Cardiac muscle cell (in vitro differentiated cells and primary cell): ENCODE results near the gene NHSL2. TPM values are rescaled to one million over a fixed set of nuclear protein-coding genes. Genes with fewer than 3 reads are reported as not detected.
"Not testable (repeated sequence)": the region's sequence is repeated elsewhere in the genome, so short reads cannot be mapped to it uniquely, and the experiment has no call there.

Experiments
- DNase-seq, 2 donors: peaks; one replicate each; pipeline versions ENCODE4 v3.0.0 to v3.0.0-alpha.2; 2010 to 2017; ENCODE audit warnings: low read depth in 1 of 2, low spot score in 1 of 2
- H3K27ac ChIP-seq: fragments of 200-600 bp; sonication (generic); 2 replicates; pipeline ENCODE4 v1.5.1; 2016
- H3K27me3 ChIP-seq: fragments of 200-600 bp; sonication (generic); 2 replicates; pipeline ENCODE4 v1.6.0; 2016; ENCODE audit warnings: control low read depth
- H3K36me3 ChIP-seq: fragments of 200-600 bp; sonication (generic); 2 replicates; pipeline ENCODE4 v1.5.1; 2016; ENCODE audit warnings: control low read depth
- H3K4me1 ChIP-seq: fragments of 200-600 bp; sonication (generic); 2 replicates; pipeline ENCODE4 v1.8.1; 2017; ENCODE audit warnings: low read depth, mild to moderate bottlenecking, mixed run types
- H3K4me3 ChIP-seq: fragments of 200-600 bp; sonication (generic); 2 replicates; pipeline ENCODE4 v1.5.1; 2016; ENCODE audit warnings: mild to moderate bottlenecking
- H3K9me3 ChIP-seq: fragments of 200-600 bp; sonication (generic); 2 replicates; pipeline ENCODE4 v1.5.1; 2017; ENCODE audit warnings: low read depth, mild to moderate bottlenecking, control low read depth
- CTCF ChIP-seq: IDR thresholded peaks from 2 replicates; pipeline ENCODE4 v1.5.1; 2012; ENCODE audit warnings: low read depth, mild to moderate bottlenecking, low read length
- polyA plus RNA-seq: library from polyadenylated mRNA; unstranded; fragments of >200 nt; fragmentation: Nextera tagmentation; extraction: Ambion mirVana; gene quantifications from 2 replicates; pipeline ENCODE4 v1.2.1, GENCODE V29; 2016
- total RNA-seq: library from RNA; depleted of rRNA; stranded (reverse); fragments of >200 nt; gene quantifications from 2 replicates; pipeline ENCODE4 v1.2.3, GENCODE V29; 2016

The NHSL2 gene
- total RNA-seq, result 5.9 and 6.6 TPM in 2 replicates
- 5.6 and 7.9 TPM in 2 replicates for polyA plus RNA-seq

GRCh38 chrX:71910643-71910985 is at the start of gene NHSL2:
TSS of gene NHSL2 (plus strand) at chrX:71910845.
- Histone ChIP-seq H3K4me3 (peak within 1 kb of the TSS; percentile 69), H3K9me3 (no peaks in the 10 kb centered on the region), H3K27ac (peak within 1 kb of the TSS; percentile 72), H3K27me3 (no peaks in the 10 kb centered on the region), H3K36me3 (no peaks in the 10 kb centered on the region), H3K4me1 (peaks cover 4% of the 10 kb centered on the region)
- TF ChIP-seq CTCF, result no peak
- DNase-seq, result peak in 1 of 2 donors; percentile 16

GRCh38 chrX:71867680-71868079 is 43.0 kb upstream of the NHSL2 start:
- TF ChIP-seq CTCF, result no peak
- H3K27ac ChIP-seq, result no peak overlapping the region
- H3K36me3 ChIP-seq, result no peaks in the 10 kb centered on the region

DNA sequence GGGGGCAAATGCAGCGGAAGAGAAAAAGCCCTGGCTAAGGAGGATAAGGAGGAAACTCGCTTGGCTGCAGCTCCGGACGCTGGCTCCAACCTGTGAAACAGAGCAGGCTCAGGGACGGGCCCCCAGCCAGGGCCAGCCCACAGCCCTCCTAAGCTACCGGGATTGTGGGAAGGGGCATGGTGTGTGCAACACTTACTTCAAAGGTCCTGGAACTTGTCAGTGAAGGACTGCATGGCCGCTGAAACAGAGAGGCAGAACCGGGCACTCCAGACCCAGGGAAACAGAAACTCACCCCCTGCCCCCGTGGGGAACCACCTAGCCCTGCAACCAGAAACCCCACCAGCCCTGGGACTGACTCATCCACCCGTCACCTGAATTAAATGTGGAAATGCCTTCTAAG is 41.1 kb upstream of the NHSL2 start:
- DNase-seq, result peak in 1 of 2 donors; percentile 8
- H3K4me3 ChIP-seq, H3K27me3 ChIP-seq: not testable (repeated sequence)

More at GRCh38 chrX:71867680-71868079, 43.0 kb upstream of the NHSL2 start:
- Histone ChIP-seq H3K27me3 (no peaks in the 10 kb centered on the region), H3K9me3 (no peaks in the 10 kb centered on the region), H3K4me1 (no peaks in the 10 kb centered on the region), H3K4me3 (no peak overlapping the region)
- DNase-seq, result no peak

DNA sequence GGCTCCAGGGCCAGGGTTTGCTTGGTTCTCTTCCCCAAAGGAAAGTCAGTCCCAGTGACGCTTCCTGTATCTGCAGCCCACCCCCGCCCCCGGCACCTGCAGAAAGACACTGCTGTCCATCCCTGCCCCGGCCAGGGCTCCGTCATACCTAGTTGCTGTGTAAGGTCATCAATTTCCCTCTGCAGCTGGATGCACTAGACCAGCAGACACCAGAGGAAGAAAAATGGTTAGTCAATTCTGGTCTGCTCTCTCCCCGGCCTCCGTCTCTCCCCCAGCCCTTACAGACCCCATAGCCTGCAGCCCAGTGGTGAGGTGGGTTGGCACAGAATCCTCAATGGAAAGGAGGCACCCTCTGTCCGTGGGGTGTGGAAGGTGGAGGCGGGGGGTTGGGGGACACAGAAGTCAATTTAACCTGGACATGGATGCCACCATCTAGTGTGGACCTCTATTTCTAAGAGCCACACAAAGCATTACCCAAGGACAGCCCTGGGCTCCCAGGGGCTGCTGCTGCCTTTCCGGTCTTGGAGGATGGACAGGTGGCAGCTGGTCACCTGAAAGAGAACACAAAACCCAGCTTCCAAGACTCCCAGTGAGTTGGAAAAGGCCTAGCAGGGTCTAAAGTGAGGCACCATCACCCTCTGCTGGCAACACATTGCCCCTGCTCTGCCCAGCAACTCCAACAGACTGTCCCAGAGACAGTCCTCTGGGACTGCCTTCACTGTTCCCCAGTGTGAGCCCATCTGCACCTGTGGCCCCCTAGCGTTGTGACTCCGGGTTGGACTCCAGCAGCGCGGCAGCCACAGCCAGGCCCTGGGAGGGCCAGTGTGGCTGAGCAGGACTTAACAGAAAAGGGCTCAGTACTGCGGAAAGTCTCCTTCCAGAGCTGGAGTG is 40.2 kb upstream of the NHSL2 start:
- H3K9me3 ChIP-seq, result no peaks in the 10 kb centered on the region
- no peaks in the 10 kb centered on the region for H3K4me1 ChIP-seq
- peak; percentile 19 to 44 for DNase-seq
- TF ChIP-seq CTCF, result peak; percentile 29
- H3K36me3 ChIP-seq, result no peaks in the 10 kb centered on the region
- no peak overlapping the region for H3K4me3 ChIP-seq
- H3K27ac ChIP-seq, result no peak overlapping the region
- H3K27me3 ChIP-seq, result no peaks in the 10 kb centered on the region

More for the DNA sequence above, 41.1 kb upstream of the NHSL2 start:
- H3K4me1 ChIP-seq, H3K36me3 ChIP-seq, H3K27ac ChIP-seq, H3K9me3 ChIP-seq: not testable (repeated sequence)

GRCh38 chrX:71871367-71871766 is 39.3 kb upstream of the NHSL2 start:
- no peaks in the 10 kb centered on the region for H3K4me1 ChIP-seq
- H3K27ac ChIP-seq, result no peak overlapping the region
- H3K27me3 ChIP-seq, result no peaks in the 10 kb centered on the region
- H3K36me3 ChIP-seq, result no peaks in the 10 kb centered on the region
- H3K9me3 ChIP-seq, result no peaks in the 10 kb centered on the region
- no peak for TF ChIP-seq CTCF
- peak in 1 of 2 donors; percentile 60 for DNase-seq
- no peak overlapping the region for H3K4me3 ChIP-seq

- Histone ChIP-seq H3K9me3 (no peaks in the 10 kb centered on the region), H3K4me3 (no peak overlapping the region), H3K27ac (no peak overlapping the region), H3K36me3 (no peaks in the 10 kb centered on the region), H3K4me1 (no peaks in the 10 kb centered on the region), H3K27me3 (no peaks in the 10 kb centered on the region)
- TF ChIP-seq CTCF, result no peak
- DNase-seq, result no peak
Measured at GRCh38 chrX:71872542-71873458, 37.8 kb upstream of the NHSL2 start.
